HG02884 (cell line): ENCODE data around the gene CHID1.

Source experiments
- ATAC-seq: cut with Tn5 transposase; IDR thresholded peaks from one replicate; pipeline ENCODE4 v1.9.1; 2021; ENCODE audit warnings: mild to moderate bottlenecking, moderate library complexity; ENCODE audit not compliant: unreplicated experiment

Gene CHID1

GRCh38 chr11:889257-889656 lies 21.4 kb downstream of the CHID1 start:
- no peak for ATAC-seq

- ATAC-seq, result no peak
These were observed 22.0 kb downstream of the CHID1 start for GRCh38 chr11:888310-889212.

- ATAC-seq, result no peak
These were observed 23.0 kb downstream of the CHID1 start for GRCh38 chr11:887589-887988.

GRCh38 chr11:886568-886967 lies 24.0 kb downstream of the CHID1 start:
- ATAC-seq, result no peak

GRCh38 chr11:884578-885070 lies 26.0 kb downstream of the CHID1 start:
- ATAC-seq, result no peak

DNA sequence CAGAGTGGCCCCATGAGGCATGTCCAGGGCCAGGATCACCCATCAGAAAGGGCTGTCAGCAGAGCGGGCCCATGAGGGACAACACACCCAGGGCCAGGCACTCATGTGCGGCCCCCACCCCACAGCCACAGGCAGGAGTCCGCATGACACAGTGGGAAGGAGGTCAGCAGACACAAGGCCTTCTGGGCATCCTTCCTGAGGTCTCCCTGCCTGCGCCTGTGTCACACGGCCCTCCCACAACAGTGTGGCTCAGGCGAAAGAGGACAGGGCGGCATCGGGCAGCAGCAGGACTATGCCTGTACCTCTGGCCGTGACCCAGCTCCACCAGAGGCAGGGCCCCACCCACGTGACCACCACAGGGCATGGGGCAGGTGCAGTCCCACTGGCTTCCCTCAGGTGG lies 27.1 kb downstream of the CHID1 start:
- ATAC-seq, result no peak

- ATAC-seq, result no peak
These were observed 28.0 kb downstream of the CHID1 start for GRCh38 chr11:882596-882995.

DNA sequence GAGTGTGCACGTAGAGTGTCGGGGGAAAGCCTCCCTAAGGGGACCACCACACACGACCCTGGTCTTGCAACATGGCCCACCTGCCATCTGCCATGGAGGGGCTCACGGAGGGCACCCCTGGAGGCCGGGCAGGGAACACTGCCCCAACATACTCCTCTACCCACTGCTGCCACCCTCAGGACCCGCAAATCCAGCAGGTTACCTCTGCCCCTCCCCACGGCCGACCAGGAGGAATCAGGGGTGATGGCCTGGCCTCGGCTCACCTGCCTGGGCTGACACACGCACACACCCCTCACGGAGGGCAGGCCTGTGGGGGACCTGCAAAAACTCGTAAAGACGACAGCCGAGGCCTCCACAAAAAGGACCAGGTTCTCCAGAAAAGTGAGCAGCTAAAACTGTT lies 30.2 kb downstream of the CHID1 start:
- no peak for ATAC-seq

DNA sequence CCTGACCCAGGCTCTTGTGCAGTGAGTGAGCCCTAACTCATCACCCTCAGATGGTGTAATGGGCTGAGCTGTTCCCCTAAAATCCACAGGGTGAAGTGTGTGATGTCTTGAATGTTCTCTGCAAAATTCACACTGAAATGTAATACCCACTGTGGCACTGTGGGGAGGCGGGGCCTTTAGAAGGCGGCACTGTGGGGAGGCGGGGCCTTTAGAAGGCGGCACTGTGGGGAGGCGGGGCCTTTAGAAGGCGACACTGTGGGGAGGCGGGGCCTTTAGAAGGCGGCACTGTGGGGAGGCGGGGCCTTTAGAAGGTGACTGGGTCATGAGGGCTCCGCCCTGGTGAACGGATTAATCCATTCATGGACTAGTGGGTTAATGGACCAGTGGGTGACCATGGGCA lies 33.0 kb downstream of the CHID1 start:
- ATAC-seq, result no peak

DNA sequence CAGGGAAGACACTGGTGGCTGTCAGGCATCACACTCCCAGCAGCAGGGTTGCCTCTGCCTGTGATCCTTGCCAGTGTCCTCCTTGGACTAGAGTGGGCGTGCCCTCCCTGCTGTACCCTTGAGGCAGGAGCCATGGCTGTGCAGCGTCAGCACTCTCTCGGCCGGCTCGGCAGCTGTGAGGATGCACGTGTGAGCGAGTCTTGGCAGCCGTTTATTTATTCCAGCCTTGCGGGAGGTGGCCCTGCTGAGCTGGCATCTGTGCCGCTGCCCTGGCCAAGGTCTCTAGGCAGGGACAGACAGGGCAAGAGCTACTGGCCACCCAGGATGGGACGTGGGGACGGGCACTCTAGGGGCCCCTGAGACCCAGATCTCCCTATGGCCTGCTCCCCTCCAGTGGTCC lies 34.1 kb downstream of the CHID1 start:
- ATAC-seq, result no peak

- ATAC-seq, result no peak
These were observed 34.8 kb downstream of the CHID1 start for GRCh38 chr11:875769-876301.

- ATAC-seq, result no peak
These were observed 35.4 kb downstream of the CHID1 start for GRCh38 chr11:875203-875602.

- no peak for ATAC-seq
These were observed 36.9 kb downstream of the CHID1 start for GRCh38 chr11:873706-874105.

- ATAC-seq, result no peak
These were observed 37.8 kb downstream of the CHID1 start for GRCh38 chr11:872799-873198.

- ATAC-seq, result no peak
These were observed 39.1 kb downstream of the CHID1 start for GRCh38 chr11:871472-871871.

DNA sequence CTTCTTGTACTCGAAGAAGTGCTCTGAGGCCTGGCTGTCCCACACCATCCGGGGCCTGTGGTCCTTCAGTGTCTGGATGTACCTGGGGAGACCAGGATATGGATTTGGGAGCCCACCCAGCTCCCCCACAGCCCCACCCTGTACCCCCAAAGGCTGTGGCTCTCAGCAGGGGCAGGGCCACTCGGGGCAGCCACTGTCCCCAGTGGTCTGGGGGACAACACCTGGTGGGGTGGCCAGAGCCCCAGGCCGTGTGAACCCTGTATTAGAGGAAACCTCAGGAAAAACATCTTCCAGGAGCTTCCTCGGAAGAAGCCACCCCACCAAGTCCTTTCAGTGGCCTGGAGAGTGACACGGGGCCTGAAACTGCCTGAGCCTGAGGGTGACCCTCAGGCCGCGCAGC lies 40.2 kb downstream of the CHID1 start:
- no peak for ATAC-seq

- no peak for ATAC-seq
These were observed 40.5 kb downstream of the CHID1 start for GRCh38 chr11:870127-870413.

- ATAC-seq, result no peak
These were observed 41.0 kb downstream of the CHID1 start for GRCh38 chr11:869399-870126.

- no peak for ATAC-seq
These were observed 41.8 kb downstream of the CHID1 start for GRCh38 chr11:868802-869201.

DNA sequence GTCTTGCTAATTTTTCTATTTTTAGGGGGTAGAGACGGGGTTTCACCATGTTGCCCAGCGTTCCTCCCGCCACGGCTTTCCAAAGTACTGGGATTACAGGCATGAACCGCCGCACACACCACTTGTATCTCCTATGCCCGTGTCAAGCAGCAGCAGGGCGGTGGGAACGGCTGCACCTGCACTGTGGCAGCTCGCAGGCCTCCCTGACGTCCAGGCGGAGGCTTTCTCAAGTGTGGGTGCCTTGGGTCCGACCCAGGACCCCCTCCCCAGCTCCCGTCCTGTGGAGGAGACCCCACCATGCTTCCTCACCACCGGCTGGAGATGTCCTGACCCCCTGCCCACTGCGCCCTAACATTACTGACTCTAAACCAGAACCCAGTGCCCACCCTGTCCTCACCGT lies 42.2 kb downstream of the CHID1 start:
- no peak for ATAC-seq

GRCh38 chr11:867856-868358 lies 42.7 kb downstream of the CHID1 start:
- ATAC-seq, result no peak

GRCh38 chr11:866481-866880 lies 44.1 kb downstream of the CHID1 start:
- ATAC-seq, result no peak
